Adipocyte (in vitro differentiated cells): Measurements from ENCODE around the gene CFAP298.
A peak's percentile ranks its signal among the peaks of the same experiment; 100 is the strongest.
"Not testable (repeated sequence)": the region's sequence is repeated elsewhere in the genome, so short reads cannot be mapped to it uniquely, and the experiment has no call there.

Source experiments
- DNase-seq: peaks from one replicate; pipeline ENCODE4 v3.0.0-alpha.2; 2015; ENCODE audit warnings: low read depth
- H3K27me3 ChIP-seq: replicated peaks from 2 replicates; pipeline ENCODE4 v1.7.0; 2013; ENCODE audit warnings: mild to moderate bottlenecking, low read length, moderate library complexity; ENCODE audit not compliant: control insufficient read depth, insufficient read depth
- H3K36me3 ChIP-seq: 2 replicates; pipeline ENCODE4 v1.7.0; 2013; ENCODE audit warnings: low read length, mild to moderate bottlenecking, moderate library complexity; ENCODE audit not compliant: control insufficient read depth, insufficient read depth, severe bottlenecking
- H3K4me1 ChIP-seq: 2 replicates; pipeline ENCODE4 v1.7.0; 2013; ENCODE audit warnings: mild to moderate bottlenecking, low read length, moderate library complexity; ENCODE audit not compliant: control insufficient read depth, insufficient read depth
- H3K4me3 ChIP-seq: 2 replicates; pipeline ENCODE4 v1.7.0; 2013; ENCODE audit warnings: mild to moderate bottlenecking, low read length, moderate library complexity
- H3K9ac ChIP-seq: 2 replicates; pipeline ENCODE4 v1.7.0; 2013; ENCODE audit warnings: mild to moderate bottlenecking, low read length, moderate library complexity
- H3K9me3 ChIP-seq: 2 replicates; pipeline ENCODE4 v1.7.0; 2013; ENCODE audit warnings: mild to moderate bottlenecking, low read length, moderate library complexity; ENCODE audit not compliant: control insufficient read depth

Gene CFAP298

DNA sequence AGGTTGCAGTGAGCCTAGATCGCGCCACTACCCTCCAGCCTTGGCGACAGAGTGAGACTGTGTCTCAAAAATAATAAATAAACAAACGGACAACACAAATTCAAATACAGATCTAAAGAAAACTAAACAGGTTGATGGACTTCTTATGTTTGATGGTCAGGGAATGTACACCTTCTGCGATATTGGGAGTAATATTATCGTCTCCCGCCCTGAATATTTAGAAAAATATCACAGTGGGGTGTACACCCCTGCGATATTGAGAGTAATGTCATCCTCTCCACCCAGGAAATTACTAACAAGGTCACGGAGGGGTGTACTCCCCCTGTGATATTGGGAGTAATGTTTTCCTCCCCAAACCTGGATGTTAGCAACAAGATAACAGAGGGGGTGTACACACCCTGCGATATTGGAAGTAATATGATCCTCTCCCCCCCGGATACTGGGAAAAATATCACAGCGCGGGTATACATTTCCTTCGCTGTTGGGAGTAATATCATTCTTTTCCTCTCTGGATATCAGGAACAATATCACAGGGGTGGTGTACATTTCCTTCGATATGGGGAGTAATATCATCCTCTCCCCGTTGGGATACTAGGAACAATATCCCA, 1.4 kb upstream of the CFAP298 start:
- peak overlapping the region; percentile 98 for H3K9ac ChIP-seq
- H3K9me3 ChIP-seq: no peaks in the 10 kb centered on the region
- H3K4me3 ChIP-seq: peak overlapping the region; percentile 97
- no peak for DNase-seq
- H3K4me1 ChIP-seq: peaks cover 10% of the 10 kb centered on the region
- H3K27me3 ChIP-seq: no peaks in the 10 kb centered on the region
- no peaks in the 10 kb centered on the region for H3K36me3 ChIP-seq

DNA sequence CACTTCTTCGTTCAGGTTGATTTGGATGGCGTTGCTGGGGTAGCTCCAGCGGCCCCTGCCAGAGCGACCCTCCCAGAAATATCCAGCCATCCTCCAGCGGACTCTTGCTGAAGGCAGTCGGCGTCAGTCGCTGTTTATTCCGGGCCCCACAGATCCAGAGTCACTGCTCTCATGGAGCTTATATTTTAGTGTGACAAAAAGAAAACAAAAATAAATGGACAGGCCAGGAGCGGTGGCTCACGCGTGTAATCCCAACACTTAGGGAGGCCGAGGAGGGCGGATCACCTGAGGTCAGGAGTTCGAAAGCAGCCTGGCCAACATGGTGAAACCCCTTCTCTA, 791 bp upstream of the CFAP298 start:
- no peak for DNase-seq
- Histone ChIP-seq H3K9me3 (no peaks in the 10 kb centered on the region), H3K27me3 (no peaks in the 10 kb centered on the region), H3K36me3 (no peaks in the 10 kb centered on the region), H3K4me1 (peaks cover 10% of the 10 kb centered on the region), H3K9ac (peak overlapping the region; percentile 98), H3K4me3 (peak overlapping the region; percentile 97)

DNA sequence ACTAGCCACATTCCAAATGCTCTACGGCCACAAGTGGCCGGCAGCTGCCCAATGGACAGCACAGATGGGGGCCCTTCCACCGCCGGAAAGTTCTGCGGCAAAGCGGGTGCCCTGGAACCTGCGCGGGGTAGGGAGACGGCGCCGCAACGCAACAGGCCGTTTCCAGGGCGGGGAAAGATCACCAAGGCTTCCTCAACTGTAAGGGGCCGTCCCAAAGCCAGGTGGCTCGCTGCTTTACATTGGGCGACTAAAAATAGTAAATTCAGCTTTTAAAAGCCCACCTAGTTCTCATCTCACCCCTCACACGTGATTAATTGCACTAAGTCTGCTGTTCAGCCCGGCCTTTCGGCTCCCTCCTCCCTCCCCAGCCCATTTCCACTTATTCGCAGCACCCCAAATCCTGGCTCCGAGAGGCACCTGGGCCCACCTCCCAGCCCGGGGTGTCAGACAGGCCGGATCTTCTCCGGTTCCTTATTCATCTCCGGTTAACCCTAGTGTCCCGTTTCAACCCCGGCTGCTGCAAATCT, 643 bp downstream of the CFAP298 start:
- Histone ChIP-seq H3K27me3 (no peaks in the 10 kb centered on the region), H3K4me3 (peak overlapping the region; percentile 97), H3K9me3 (no peaks in the 10 kb centered on the region), H3K4me1 (peaks cover 10% of the 10 kb centered on the region), H3K36me3 (peaks cover 10% of the 10 kb centered on the region), H3K9ac (peak overlapping the region; percentile 98)
- peak; percentile 68 for DNase-seq

DNA sequence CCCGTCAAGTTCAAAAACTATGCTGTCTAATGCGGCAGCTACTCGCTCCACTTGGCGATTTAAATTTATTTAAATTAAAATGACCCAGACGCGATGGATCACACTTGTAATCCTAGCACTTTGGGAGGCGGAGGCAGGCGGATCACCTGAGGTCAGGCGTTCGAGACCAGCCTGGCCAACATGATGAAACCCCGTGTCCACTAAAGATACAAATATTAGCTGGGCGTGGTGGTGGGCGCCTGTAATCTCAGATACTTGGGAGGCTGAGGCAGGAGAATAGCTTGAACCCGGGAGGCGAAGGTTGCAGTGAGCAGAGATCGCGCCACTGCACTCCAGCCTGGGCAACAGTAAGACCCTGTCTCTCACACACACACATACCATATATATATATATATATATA, 1.2 kb downstream of the CFAP298 start:
- not testable (repeated sequence) for H3K9ac ChIP-seq, H3K27me3 ChIP-seq

DNA sequence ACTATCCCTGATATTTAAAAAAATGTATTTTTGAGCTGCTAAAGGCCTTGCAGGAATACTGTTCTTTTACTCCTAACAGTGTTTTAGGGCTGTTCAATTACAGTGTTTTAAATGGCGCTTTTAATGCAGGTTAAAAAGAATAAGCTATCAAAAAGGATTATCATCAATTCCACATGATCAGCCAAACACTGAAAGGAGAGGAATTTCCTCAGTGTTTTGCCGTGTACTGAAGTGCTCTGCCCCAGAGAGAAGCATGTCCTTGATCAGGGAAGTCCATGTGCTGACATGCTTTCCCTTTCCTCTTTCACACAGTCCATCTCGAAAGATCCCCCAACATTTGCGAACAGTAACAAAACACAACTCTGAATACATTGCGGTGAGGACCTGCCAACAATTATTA, 3.3 kb downstream of the CFAP298 start:
- H3K9ac ChIP-seq: no peak overlapping the region
- no peak overlapping the region for H3K4me3 ChIP-seq
- H3K36me3 ChIP-seq: peaks cover 34% of the 10 kb centered on the region
- DNase-seq: no peak
- peaks cover 10% of the 10 kb centered on the region for H3K4me1 ChIP-seq
- no peaks in the 10 kb centered on the region for H3K27me3 ChIP-seq
- H3K9me3 ChIP-seq: no peaks in the 10 kb centered on the region

More for the DNA sequence above, 1.2 kb downstream of the CFAP298 start:
- H3K36me3 ChIP-seq: peaks cover 14% of the 10 kb centered on the region
- H3K4me3 ChIP-seq: peak overlapping the region; percentile 97
- not testable (repeated sequence) for H3K9me3 ChIP-seq, DNase-seq
- peaks cover 10% of the 10 kb centered on the region for H3K4me1 ChIP-seq

DNA sequence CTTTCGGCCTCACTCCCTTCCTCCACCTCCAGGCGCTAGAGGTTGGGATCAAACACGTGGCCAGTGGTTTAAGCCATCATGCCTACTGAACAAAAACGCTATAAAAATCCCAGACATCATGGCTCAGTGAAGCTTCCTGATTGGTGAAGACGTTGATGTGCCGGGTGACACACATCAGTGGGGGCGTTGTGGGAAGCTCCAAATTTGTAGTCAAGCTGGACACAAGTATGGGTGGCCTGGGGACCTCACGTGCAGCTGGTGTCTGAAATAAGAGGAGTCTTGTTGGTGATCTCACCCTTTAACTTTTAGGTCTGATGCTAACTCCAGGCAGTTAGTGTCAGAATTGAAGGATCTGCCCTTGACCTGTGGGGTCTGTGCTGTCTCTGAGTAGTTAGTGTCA, 6.7 kb downstream of the CFAP298 start:
- H3K9me3 ChIP-seq: no peaks in the 10 kb centered on the region
- H3K4me3 ChIP-seq: no peak overlapping the region
- peaks cover under 1% of the 10 kb centered on the region for H3K4me1 ChIP-seq
- H3K36me3 ChIP-seq: peaks cover 58% of the 10 kb centered on the region
- no peak for DNase-seq
- H3K9ac ChIP-seq: no peak overlapping the region
- H3K27me3 ChIP-seq: no peaks in the 10 kb centered on the region

DNA sequence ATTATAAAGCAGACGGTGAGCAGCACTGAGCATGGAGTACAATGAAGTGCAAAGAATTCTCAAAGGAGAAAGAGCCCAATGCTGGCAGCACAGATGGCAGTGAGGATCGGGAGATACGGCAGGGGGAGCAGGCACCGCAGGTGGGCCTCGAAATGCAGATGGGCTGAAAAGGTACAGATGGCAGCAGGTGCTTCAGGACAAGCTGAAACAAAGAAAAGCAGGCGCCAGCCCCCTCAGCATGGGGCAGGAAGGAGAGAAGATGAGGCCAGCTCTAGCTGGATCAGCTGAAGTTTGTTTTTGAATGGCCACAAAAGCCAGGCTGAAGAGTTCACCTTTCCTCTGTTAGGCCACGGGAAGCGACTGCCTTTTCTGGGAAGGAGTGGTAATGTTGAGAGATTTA, 7.7 kb downstream of the CFAP298 start:
- H3K4me3 ChIP-seq: no peak overlapping the region
- no peak for DNase-seq
- H3K9ac ChIP-seq: no peak overlapping the region
- H3K4me1 ChIP-seq: no peaks in the 10 kb centered on the region
- H3K9me3 ChIP-seq: no peaks in the 10 kb centered on the region
- H3K36me3 ChIP-seq: peaks cover 63% of the 10 kb centered on the region
- H3K27me3 ChIP-seq: no peaks in the 10 kb centered on the region

DNA sequence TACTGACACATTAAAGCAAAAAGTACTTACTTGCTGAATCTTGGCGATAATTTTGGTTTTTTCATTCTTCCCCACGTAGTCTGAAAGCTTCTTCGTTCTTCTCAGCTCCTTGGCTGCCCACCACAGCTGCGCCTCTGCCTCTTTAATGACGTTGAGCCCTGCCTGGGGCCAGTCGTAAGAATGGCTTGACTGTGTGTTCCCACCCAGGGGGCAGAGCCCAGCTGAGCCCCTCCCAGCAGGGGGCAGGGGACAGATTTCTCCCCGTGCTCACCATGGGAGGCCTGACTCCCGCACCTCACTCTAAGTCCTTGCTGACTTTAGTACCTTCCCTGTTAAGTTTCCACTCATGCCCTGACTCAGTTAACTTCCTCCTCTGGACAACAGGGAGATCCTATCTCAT, 9.0 kb downstream of the CFAP298 start:
- DNase-seq: no peak
- Histone ChIP-seq H3K4me3 (no peak overlapping the region), H3K9ac (no peak overlapping the region), H3K27me3 (no peaks in the 10 kb centered on the region), H3K36me3 (peaks cover 66% of the 10 kb centered on the region), H3K9me3 (no peaks in the 10 kb centered on the region), H3K4me1 (no peaks in the 10 kb centered on the region)

DNA sequence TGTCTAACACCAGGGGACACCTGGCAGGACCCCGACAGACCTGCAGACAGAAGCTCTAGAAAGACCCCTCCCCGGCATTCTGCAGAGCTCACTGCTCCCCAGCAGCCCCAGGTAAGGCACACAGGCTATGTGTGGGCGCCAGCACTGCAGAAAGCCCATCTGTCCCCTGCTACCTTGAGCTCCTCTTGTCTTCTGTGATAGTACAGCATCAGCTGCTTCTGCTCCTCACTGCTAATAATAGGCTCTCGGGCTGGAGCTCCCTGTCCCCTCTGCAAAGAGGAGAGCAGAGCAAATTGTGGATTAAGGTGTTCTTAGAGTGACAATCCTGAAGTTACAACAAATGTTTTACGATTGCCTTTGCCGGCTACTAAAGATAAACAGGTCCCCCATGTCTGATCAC, 10.1 kb downstream of the CFAP298 start:
- DNase-seq: no peak
- Histone ChIP-seq H3K9me3 (no peaks in the 10 kb centered on the region), H3K36me3 (peaks cover 62% of the 10 kb centered on the region), H3K4me3 (no peak overlapping the region), H3K9ac (no peak overlapping the region), H3K27me3 (no peaks in the 10 kb centered on the region), H3K4me1 (no peaks in the 10 kb centered on the region)

DNA sequence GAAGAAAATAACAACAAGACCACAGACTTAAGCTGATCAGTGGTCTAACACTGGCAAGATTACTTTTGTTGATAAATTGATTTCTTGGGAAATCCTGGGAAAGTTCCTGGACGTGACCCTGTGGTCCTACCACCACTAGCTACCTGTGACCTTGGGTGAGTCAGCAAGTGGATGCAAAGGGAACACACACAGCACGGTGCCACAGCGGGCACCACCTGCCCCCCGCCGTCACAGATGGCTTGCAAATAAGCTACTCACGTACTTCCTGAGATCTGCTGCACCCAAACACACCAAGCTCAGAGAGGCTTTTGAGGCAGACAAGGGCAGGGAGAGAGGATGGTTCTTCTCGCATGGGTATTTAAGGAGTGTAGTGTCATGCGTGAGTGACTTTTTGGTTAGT, 12.7 kb downstream of the CFAP298 start:
- Histone ChIP-seq H3K9ac (no peak overlapping the region), H3K4me3 (no peak overlapping the region), H3K36me3 (peaks cover 39% of the 10 kb centered on the region), H3K9me3 (no peaks in the 10 kb centered on the region), H3K27me3 (no peaks in the 10 kb centered on the region), H3K4me1 (peaks cover 2% of the 10 kb centered on the region)
- no peak for DNase-seq

DNA sequence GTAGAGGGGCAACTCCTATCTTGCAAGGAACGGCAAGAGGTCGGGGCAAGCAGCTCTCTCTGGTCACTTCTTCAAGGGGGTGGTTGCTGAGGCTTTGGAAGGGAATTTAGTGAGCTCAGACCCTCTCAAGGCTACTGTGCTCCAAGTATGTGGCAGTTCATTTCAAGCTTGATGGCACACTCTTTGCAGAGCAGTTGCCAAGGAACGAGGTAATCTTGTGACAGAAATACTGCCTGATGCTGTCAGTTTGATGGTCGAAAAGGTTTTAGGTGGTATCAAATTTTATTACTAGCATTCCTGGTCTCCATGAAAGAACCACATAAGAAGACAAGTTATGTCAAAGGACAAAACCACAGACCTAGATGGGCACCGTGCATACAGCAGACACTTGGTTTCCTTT, 13.1 kb downstream of the CFAP298 start:
- H3K36me3 ChIP-seq: peaks cover 34% of the 10 kb centered on the region
- H3K27me3 ChIP-seq: no peaks in the 10 kb centered on the region
- H3K9me3 ChIP-seq: no peaks in the 10 kb centered on the region
- H3K9ac ChIP-seq: no peak overlapping the region
- no peak overlapping the region for H3K4me3 ChIP-seq
- peaks cover 2% of the 10 kb centered on the region for H3K4me1 ChIP-seq
- DNase-seq: no peak

DNA sequence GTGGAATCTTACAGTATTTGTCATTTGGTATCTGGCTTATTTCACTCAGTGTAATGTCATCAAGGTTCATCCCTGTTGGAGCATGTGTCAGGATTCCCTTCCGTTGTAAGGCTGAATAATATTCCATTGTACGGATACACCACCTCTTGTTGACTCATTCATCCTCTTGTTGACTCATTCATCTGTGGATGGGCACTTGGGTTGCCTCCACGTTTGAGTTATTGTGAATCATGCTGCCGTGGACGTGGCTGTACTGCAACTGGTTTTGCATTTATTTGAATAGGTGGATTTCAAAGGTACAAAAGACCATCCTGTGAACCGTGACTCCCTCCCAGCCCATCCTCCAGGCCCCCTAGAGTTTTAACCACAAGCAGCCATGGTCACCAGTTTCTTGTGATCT, 15.0 kb downstream of the CFAP298 start:
- Histone ChIP-seq H3K4me3 (no peak overlapping the region), H3K36me3 (peaks cover 16% of the 10 kb centered on the region), H3K4me1 (peaks cover 2% of the 10 kb centered on the region), H3K9me3 (no peaks in the 10 kb centered on the region), H3K9ac (no peak overlapping the region), H3K27me3 (no peaks in the 10 kb centered on the region)
- peak; percentile 63 for DNase-seq
